ENCODE results near the gene GYG1.

- TF ChIP-seq, protein P1, sequence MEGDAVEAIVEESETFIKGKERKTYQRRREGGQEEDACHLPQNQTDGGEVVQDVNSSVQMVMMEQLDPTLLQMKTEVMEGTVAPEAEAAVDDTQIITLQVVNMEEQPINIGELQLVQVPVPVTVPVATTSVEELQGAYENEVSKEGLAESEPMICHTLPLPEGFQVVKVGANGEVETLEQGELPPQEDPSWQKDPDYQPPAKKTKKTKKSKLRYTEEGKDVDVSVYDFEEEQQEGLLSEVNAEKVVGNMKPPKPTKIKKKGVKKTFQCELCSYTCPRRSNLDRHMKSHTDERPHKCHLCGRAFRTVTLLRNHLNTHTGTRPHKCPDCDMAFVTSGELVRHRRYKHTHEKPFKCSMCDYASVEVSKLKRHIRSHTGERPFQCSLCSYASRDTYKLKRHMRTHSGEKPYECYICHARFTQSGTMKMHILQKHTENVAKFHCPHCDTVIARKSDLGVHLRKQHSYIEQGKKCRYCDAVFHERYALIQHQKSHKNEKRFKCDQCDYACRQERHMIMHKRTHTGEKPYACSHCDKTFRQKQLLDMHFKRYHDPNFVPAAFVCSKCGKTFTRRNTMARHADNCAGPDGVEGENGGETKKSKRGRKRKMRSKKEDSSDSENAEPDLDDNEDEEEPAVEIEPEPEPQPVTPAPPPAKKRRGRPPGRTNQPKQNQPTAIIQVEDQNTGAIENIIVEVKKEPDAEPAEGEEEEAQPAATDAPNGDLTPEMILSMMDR (conservative IDR thresholded peaks at IDR 0.05), result no peak
- TF ChIP-seq ZFX (IDR thresholded peaks at IDR 0.05), result no peak
These were observed 16.1 kb upstream of the GYG1 start for GRCh38 chr3:148975248-148975647.

Data from C4-2B (cell line).